Measurements from ENCODE around the gene SRC.

Gene SRC

DNA sequence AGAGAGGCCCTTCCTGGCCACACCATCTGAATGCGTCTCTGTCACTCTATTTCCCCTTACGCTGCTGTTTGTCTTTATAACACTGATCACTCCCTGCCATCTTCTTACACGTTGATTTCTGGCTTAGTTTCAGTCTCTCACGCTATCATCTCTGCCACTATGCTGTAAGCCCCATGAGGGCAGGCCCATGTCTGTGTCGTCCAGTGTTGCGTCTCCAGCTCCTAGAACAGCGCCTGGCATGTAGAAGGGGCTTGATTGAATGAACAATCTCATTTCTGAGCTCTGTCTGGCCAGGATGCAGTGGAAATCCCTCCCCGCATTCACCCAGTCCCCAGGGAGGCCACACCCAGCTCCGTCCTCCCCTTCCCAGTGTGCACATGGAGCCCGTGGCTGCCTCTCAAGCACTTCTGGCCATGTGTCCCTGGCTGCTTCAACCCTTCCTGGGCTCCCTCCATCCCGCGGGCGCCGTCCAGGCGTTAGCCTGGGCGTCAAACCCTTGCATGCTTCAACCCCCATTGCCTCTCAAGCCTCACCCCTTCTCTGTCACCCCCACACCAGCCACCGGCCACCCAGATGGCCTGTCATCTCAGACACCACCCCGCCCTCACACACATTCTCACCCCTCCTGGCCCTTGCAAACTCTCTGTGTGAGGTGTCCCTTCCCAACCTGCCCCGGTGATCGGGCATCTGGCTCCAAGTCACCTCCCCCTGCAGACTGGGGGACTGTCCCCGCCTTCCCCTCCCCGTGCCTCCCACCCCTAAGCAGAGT, 71.1 kb downstream of the SRC start:
- DNase-seq: no peak

- no peak for DNase-seq
These were observed 71.9 kb downstream of the SRC start for GRCh38 chr20:37417617-37418467.

GRCh38 chr20:37418591-37419109, 72.7 kb downstream of the SRC start:
- no peak for DNase-seq

- no peak for DNase-seq
These were observed 73.4 kb downstream of the SRC start for GRCh38 chr20:37419307-37419706.

DNA sequence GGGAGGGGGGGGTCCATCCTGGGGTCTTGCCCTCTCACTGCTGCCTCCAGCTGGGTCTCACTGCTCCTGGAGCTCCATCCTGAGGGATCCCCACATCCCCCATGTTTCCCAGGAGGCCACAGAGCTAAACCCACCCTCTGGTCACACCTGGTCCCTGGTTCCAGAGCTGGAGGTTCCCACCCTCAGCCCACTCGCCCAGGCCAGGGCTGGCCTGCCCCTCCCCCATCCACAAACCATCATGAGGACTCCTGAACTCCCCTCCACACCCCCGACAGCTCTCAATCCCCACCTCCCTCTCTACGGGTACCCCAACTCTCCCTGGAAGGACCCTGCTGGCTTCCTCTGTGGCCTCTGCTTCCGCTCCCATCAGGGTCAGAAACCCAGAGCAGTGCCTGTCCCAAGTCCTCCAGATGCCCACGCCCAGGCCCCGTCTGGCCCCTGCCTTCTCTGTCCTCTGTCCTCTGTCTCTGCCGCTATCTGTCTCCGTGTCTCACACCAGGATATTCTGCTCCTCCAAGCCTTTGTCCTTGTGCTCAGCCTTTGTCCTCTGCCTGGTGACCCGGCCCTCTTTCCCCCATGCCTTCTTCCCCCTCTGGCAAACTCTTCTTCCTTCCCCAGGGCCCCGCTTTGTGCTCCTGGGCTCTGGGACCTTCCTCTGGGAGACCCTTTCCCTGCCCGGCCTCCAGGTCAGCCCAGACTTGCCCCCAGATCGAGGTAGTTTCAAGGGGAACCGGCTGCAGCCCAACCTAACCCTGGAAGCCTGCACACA, 74.0 kb downstream of the SRC start:
- DNase-seq: no peak

GRCh38 chr20:37420610-37421009, 74.7 kb downstream of the SRC start:
- no peak for DNase-seq

- no peak for DNase-seq
These were observed 75.3 kb downstream of the SRC start for GRCh38 chr20:37421060-37421905.

DNA sequence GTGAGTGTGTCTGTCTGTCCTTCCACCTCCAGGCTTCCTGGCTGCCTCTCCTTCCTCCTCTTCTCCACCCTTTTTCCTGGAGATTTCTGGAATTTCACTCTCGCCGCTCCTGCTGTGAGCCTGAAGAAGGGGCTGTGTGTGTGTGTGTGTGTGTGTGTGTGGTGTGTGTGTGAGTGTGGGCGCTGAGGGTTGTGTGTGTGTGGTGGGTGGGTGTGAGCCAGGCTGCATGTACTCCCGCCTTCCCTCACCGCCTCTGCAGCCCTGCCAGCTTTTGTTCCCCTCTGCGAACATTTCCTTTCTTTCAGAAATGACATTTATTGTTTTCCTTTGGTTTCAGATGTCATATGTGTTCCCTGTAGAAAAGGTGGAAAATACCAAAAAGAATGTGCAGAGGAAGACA, 76.0 kb downstream of the SRC start:
- no peak for DNase-seq

GRCh38 chr20:37422791-37423286, 76.9 kb downstream of the SRC start:
- no peak for DNase-seq

GRCh38 chr20:37423545-37423944, 77.6 kb downstream of the SRC start:
- DNase-seq: no peak

DNA sequence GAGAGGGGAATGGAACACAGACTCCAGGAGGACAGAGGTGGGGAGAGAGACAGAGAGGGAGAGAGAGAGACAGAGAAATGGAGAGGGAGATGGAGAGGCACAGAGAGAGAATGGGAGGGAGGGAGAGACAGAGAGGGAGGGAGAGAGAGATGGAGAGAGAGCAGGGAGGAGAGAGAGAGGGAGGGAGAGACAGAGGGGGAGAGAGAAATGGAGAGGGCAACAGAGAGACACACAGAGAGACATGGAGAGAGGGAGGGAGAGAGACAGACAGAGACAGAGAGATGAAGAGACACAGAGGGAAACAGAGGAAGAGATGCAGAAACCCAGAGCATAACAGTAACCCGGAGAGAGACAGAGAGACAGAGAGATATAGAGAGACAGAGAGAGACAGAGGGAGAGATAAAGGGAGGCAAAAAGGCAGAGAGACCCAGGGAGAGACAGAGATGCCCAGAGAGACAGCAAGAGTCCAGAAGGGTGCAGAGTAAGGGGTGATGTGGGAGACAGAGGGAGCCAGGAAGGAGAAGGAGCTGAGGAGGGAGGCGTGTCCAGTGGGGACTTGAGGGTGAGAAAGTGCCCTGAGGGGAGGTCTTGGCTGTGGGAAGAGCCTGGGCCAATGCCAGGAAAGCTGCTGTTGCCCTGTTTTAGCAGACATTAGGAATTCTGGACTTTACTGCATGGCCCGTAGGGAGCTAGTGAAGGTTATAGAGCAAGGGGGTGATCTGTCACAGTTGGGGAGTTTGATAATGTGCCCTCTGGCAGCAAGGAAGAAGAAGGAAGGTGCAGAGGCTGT, 78.3 kb downstream of the SRC start:
- no peak for DNase-seq

DNA sequence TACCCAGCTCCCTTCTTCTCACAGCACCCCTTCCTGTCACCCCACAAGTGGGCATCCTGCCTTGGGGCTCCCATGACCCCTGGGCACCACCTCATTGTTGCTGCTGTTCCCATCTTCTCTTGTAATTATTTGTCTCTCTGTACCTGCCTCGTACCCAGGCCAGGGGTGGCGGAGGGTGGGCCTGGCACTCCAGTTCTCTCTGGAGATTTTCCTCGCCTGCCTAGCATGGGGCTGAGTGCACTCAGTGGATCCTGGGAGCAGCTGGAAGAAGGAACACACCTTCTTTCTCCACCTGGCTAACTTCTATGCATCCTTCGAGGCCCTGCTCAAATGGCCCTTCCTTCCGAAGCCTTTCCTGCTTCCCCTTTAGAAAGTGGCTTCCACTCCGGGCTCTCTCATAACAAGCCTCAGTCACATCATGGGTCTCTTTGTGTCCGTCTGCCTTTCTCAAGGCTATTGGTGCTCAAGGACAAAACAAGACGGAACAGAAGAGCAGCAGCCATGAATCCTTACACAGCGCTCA, 79.2 kb downstream of the SRC start:
- DNase-seq: no peak

DNA sequence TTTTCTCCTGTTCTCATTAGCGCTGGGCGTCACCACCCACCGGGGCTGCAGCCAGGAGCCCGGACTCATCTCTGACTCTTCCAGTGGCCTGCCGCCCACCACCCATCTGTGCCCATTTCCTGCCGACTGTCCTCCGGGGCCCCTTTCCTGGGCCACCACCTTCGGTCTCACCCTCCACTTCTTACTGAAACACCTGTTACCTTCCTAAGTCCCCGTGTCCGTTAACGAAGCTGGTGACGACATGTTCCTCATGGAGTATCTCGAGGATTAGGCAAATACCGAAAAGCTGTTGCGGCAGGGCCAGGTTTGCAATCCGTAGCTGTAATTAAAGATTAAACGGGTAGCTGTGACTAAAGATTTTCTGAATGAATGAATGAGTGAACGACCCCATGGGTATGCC, 80.2 kb downstream of the SRC start:
- no peak for DNase-seq

- DNase-seq: no peak
These were observed 81.0 kb downstream of the SRC start for GRCh38 chr20:37426978-37427377.

DNA sequence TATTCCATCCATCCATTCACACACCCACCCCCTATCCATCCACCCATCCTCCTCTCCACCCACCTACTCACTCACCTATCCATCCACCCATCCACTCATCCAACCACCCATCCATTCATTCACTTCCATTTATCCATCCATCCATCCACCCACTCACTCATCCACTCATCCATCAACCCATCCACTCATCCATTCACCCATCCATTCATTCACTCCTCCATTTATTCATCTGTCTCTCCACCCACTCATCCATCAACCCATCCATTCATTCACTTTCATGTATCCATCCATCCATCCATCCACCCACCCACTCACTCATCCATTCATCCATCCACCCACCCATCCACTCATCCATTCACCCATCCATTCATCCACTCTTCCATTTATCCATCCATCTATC, 84.1 kb downstream of the SRC start:
- no peak for DNase-seq

- no peak for DNase-seq
These were observed 85.0 kb downstream of the SRC start for GRCh38 chr20:37430778-37431460.

DNA sequence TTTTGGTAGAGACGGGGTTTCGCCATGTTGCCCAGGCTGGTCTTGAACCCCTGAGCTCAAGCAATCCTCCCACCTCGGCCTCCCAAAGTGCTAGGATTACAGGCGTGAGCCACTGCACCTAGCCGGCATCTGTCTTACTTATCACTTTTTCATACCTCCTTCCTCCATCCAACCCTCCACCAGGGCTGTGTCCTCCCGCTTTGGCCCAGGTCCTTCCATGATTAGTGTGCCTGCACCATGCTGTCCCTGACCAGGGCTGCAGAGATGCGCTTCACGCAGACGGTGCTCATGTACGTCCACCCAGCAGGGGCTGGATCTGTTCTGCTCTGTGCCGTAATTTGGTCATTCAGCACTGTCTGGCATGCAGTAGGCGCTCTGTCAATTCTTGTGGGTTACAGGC, 85.8 kb downstream of the SRC start:
- no peak for DNase-seq

GRCh38 chr20:37432606-37433005, 86.7 kb downstream of the SRC start:
- DNase-seq: no peak

GRCh38 chr20:37435607-37436006, 89.7 kb downstream of the SRC start:
- no peak for DNase-seq

- DNase-seq: no peak
These were observed 90.7 kb downstream of the SRC start for GRCh38 chr20:37436527-37437186.

All from stimulated activated CD4-positive, alpha-beta T cell treated with anti-CD3 and anti-CD28 coated beads, Interleukin-2, amount 100 ng/mL, for 48 hours (primary cell).